Esophagus (tissue), 2 donors: ENCODE data around the gene CCDC88C. TPM values are rescaled to one million over a fixed set of nuclear protein-coding genes. Genes with fewer than 3 reads are reported as not detected.

Source experiments
- H3K27ac ChIP-seq, 2 donors: one replicate each; pipeline ENCODE4 v1.5.1; 2013; ENCODE audit warnings: low read depth in 2 of 2, mild to moderate bottlenecking in 2 of 2, inconsistent platforms in 1 of 2, low read length in 1 of 2, moderate library complexity in 1 of 2
- H3K27me3 ChIP-seq, 2 donors: one replicate each; pipeline ENCODE4 v1.6.1; 2013; ENCODE audit warnings: low read length in 2 of 2, control low read depth in 1 of 2, mild to moderate bottlenecking in 1 of 2; ENCODE audit not compliant: insufficient read depth in 2 of 2, control insufficient read depth in 1 of 2
- H3K36me3 ChIP-seq, 2 donors: one replicate each; pipeline ENCODE4 v1.6.1; 2013; ENCODE audit warnings: low read length in 1 of 2; ENCODE audit not compliant: control insufficient read depth in 2 of 2, insufficient read depth in 2 of 2
- H3K4me1 ChIP-seq, 2 donors: one replicate each; pipeline ENCODE4 v1.6.1; 2013; ENCODE audit warnings: low read length in 1 of 2; ENCODE audit not compliant: control insufficient read depth in 2 of 2, insufficient read depth in 2 of 2
- H3K4me3 ChIP-seq, 2 donors: one replicate each; pipeline ENCODE4 v1.5.1; 2013; ENCODE audit warnings: low read length in 2 of 2, mild to moderate bottlenecking in 2 of 2, low read depth in 1 of 2, moderate library complexity in 1 of 2
- H3K9me3 ChIP-seq, 2 donors: one replicate each; pipeline ENCODE4 v1.6.1; 2013; ENCODE audit warnings: mild to moderate bottlenecking in 2 of 2, low read depth in 1 of 2, low read length in 1 of 2, moderate library complexity in 1 of 2; ENCODE audit not compliant: control insufficient read depth in 2 of 2, insufficient read depth in 1 of 2
- whole genome bisulfite sequencing, 2 donors: extraction: QIAGEN DNeasy Blood & Tissue Kit; methylation state at CpG; one replicate each; pipeline ENCODE4 v1.1.7; 2013; 5-methylcytosine and 5-hydroxymethylcytosine counted together
- polyA plus RNA-seq, 2 donors: library from polyadenylated mRNA; stranded (reverse); fragments of 200-250 nt; gene quantifications; one replicate each; pipeline ENCODE4 v1.2.3, GENCODE V29; 2013
- donor health status: healthy with polysubstance abuse.
- donor health status: Bipolar disorder and iron deficiency.

Gene CCDC88C
- polyA plus RNA-seq, 2 donors, result 11.0 to 18.5 TPM

DNA sequence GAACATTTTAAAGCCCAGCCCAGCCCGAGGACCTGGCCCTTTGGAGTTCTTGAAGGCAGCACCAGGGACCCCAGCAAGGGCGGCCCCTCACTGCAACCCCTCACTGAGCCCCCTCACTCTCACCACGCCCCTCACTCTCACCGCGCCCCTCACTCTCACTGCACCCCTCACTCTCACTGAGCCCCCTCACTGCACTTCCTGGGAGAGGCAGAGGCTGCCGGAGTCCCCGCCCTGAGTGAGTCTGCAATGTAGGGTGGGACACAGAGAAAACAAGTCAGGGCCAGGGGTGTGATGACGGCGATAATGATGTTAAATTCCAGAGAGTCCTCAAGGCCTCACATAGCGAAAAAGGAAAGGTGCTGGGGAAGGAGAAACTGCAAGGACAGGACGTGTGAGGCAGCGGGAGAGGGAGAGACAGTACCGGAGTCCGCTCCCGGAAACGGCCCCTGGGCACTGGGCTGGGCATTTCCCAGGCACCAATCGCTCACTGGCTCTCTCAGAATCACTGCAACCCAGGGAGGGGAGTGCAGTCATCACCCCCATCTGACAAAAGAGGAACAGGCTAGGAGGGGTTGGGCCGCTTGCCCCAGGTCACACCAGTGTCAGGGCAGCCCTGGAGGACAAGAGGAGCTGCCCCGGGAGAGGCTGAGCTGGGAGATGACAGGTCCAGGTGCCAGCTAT, 24.9 kb downstream of the CCDC88C start:
- no peaks in the 10 kb centered on the region for H3K36me3 ChIP-seq
- peaks cover 10 to 22% of the 10 kb centered on the region in 2 donors for H3K4me1 ChIP-seq
- H3K9me3 ChIP-seq, result no peaks in the 10 kb centered on the region
- peak overlapping the region in 1 of 2 donors; percentile 30 for H3K4me3 ChIP-seq
- WGBS, 2 donors, result 44 to 54% methylated on average over 16 to 19 of the region's 19 CpGs
- H3K27me3 ChIP-seq, result no peaks in the 10 kb centered on the region
- H3K27ac ChIP-seq, result peak overlapping the region; percentile 53 to 77

DNA sequence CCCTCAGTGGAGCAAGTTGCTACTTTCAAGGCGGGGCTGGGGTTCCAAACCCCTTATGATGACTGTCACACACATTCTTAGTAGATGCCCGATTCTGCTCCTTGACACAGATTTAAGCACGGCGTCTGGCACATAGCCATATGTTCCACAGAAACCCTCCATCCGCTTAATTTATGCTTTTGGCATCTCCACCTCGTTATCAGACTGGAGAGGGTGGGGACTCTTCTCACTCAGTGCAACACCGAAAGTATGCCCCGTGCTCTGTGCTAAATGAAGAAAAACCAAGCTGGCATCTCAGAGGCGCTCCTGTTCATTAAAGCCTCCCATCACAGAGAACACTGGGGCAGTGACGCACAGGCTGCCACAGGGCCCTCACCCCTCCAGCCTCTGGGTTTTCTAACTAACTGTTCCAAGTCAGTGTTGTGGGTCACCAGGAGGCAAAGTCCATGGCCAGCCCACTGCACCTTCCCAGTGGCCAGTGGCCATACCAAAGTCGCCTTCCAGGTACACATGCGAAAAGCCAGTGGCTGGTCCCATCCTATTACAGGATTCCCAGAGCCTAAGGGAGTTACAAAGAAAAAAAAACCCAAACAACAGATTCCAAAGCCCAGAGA, 27.3 kb downstream of the CCDC88C start:
- Histone ChIP-seq H3K27ac (peak overlapping the region in 1 of 2 donors; percentile 40), H3K4me3 (no peak overlapping the region), H3K4me1 (peaks cover 11 to 20% of the 10 kb centered on the region in 2 donors), H3K9me3 (no peaks in the 10 kb centered on the region), H3K27me3 (no peaks in the 10 kb centered on the region), H3K36me3 (no peaks in the 10 kb centered on the region)
- WGBS, 2 donors, result 67% methylated on average over 12 of the region's 12 CpGs

DNA sequence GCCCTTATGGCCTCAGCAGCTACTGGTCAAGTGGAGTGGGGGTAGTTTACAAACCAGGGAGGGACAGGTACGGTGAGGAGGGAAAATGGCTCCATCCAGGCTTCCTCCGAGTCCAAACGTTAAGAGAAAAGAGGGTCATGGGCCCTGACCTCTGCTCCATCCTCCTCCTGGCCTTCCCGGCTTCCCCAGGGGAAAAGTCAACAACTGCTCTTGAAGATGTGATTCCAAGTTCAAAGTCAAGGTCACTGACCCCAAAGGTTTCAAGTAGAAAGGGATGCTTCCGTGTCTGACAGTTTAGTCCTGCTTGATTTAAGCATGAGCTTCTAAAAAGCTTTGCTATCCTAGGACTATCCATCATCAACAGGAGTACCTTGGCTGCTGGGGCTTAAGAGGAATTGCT, 28.5 kb downstream of the CCDC88C start:
- Histone ChIP-seq H3K27ac (peak overlapping the region in 1 of 2 donors; percentile 29), H3K36me3 (no peaks in the 10 kb centered on the region), H3K4me1 (peaks cover 9 to 19% of the 10 kb centered on the region in 2 donors), H3K27me3 (no peaks in the 10 kb centered on the region), H3K9me3 (no peaks in the 10 kb centered on the region), H3K4me3 (no peak overlapping the region)
- 80% methylated on average over 5 of the region's 5 CpGs for WGBS, 2 donors

DNA sequence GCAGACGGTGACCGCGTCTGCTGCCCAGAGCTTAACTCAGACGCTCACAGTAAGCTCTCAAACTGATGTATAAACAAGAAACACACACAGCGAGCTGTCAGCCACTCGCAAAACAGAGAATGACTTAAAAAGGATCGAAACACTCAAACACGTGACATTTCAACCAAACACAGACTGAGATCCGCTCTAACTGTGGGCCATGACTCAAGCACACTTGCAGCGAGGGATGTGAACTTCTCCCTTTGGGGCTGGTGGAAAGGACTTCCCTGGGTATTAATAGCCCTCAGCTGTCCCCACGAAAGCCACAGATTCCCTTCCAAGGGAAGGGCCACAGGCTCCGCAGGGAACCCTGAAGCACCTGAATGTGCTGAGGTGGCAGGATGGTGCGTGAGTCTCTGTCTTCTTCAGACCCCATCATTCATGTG, 29.1 kb downstream of the CCDC88C start:
- no peaks in the 10 kb centered on the region for H3K27me3 ChIP-seq
- no peaks in the 10 kb centered on the region for H3K36me3 ChIP-seq
- peaks cover 9 to 19% of the 10 kb centered on the region in 2 donors for H3K4me1 ChIP-seq
- H3K27ac ChIP-seq, result peak overlapping the region; percentile 22 to 53
- 66 to 69% methylated on average over 13 of the region's 13 CpGs for WGBS, 2 donors
- no peaks in the 10 kb centered on the region for H3K9me3 ChIP-seq
- no peak overlapping the region for H3K4me3 ChIP-seq

DNA sequence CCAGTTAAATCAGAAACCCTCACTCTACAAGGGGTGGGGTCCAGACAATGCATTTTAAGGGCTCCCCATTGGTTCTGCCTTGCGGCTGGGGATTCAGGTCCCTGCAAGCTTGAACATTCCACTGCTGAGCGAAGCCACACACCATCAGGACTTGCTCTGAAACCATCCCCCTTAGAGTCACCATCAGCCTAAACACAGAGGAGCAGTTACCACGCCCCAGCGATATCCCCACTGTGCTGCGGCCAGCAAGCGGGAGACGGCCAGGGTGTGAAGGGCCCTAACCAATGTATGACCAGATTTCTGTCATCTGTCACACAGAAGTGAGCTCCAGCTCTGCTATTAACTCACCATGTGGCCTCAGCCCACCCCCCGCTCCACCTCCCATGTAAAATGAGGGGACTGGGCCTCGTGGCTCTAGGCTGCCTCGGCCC, 29.7 kb downstream of the CCDC88C start:
- Histone ChIP-seq H3K27ac (peak overlapping the region; percentile 36 to 53), H3K4me1 (peaks cover 6 to 23% of the 10 kb centered on the region in 2 donors), H3K36me3 (no peaks in the 10 kb centered on the region), H3K4me3 (no peak overlapping the region), H3K27me3 (no peaks in the 10 kb centered on the region), H3K9me3 (no peaks in the 10 kb centered on the region)
- WGBS, 2 donors, result 50 to 76% methylated on average over 10 of the region's 10 CpGs

DNA sequence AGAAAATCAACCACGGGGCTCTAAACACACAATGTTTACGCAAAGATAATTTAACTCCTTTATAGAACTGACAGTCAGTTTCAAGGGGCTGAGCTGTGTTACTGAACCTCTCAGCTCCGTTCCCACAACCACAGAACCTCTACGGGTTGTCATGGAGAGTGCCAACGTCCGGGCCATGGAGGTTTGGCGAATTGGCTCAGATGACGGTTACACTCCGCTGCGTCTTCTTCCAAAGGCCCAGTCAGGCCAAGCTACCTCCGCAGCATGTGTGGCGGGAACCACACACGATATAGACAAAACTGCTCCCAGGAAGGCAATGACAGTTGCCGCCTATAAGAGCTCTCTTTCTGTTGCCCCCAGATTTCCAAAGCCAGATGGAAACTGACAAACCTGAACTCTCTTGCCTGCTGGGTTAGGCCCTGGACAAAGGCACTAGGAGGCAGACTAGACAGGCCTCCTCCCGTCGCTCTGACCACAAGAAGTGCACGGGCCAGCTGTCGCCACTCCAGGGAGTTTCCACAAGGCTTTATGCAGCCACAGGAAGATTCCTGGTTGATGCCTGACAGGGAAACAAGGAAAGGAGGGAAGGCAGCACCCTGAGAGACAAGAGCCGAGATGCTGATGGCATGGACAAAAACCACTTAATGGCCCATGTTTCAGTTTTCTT, 30.3 kb downstream of the CCDC88C start:
- Histone ChIP-seq H3K4me3 (no peak overlapping the region), H3K36me3 (no peaks in the 10 kb centered on the region), H3K4me1 (peaks cover 2 to 23% of the 10 kb centered on the region in 2 donors), H3K9me3 (no peaks in the 10 kb centered on the region), H3K27me3 (no peaks in the 10 kb centered on the region), H3K27ac (peak overlapping the region in 1 of 2 donors; percentile 53)
- 47 to 49% methylated on average over 19 of the region's 19 CpGs for WGBS, 2 donors

DNA sequence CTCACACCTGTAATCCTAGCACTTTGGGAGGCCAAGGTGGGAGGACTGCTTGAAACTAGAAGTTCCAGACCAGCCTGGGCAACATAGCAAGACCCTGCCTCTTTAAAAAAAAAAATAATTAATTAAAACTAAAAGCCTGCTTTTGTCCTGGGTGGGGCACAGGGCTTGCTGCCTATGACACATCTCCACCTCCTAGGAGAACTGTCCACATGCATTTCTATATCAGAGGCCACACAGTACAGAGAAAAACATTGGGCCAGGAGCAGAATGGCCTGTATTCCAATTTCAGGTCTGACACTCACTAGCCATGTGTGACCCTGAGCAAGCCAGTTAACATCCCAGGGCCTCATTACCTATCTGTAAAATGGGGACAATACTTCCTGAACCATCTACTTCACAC, 31.9 kb downstream of the CCDC88C start:
- H3K4me3 ChIP-seq, result no peak overlapping the region
- H3K4me1 ChIP-seq, result peaks cover 2 to 23% of the 10 kb centered on the region in 2 donors
- no peak overlapping the region for H3K27ac ChIP-seq
- no peaks in the 10 kb centered on the region for H3K27me3 ChIP-seq
- no peaks in the 10 kb centered on the region for H3K36me3 ChIP-seq
- H3K9me3 ChIP-seq, result no peaks in the 10 kb centered on the region

DNA sequence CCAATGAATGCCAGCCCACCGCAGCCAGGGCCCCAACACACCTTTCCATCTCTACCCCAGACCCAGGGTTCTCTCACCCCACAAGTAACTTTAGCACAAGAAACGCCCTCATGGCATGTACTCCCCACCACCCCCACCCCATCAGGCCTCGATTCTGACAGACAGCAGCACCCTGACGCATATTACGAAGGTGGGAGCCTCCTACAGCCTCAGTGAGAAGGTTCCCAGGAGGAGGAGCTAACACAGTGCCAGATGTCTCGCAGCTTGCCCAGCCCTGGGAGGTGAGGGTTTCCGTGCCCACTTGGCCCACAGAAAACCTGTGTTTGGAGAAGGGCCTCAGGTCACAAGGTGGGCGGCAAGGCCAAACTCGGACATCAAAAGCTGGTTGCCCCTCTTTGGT, 32.4 kb downstream of the CCDC88C start:
- no peaks in the 10 kb centered on the region for H3K36me3 ChIP-seq
- no peaks in the 10 kb centered on the region for H3K9me3 ChIP-seq
- no peak overlapping the region for H3K4me3 ChIP-seq
- H3K4me1 ChIP-seq, result peaks cover 2 to 23% of the 10 kb centered on the region in 2 donors
- H3K27ac ChIP-seq, result no peak overlapping the region
- no peaks in the 10 kb centered on the region for H3K27me3 ChIP-seq
- 91% methylated on average over 9 of the region's 9 CpGs for whole genome bisulfite sequencing, 2 donors

DNA sequence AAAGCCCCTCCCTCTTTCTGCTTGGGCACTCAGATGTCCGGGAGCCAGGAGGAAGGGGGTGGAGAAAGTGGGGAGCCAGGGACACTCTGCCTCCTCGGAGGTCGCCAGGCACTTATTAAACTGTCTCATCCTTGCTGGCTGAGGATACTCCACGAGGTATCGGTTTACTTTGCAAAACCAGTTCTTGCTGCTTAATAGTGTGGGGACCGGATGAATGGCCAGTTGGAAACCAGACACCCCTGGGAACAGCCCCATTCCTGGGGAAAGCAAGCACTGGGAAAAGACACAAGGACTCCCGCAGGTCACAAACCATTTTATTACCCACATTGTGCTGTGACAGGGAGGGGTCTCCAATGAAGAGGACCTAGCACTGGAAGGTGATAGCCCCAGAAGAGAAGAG, 34.2 kb downstream of the CCDC88C start:
- Histone ChIP-seq H3K4me1 (peaks cover 2 to 23% of the 10 kb centered on the region in 2 donors), H3K9me3 (no peaks in the 10 kb centered on the region), H3K36me3 (no peaks in the 10 kb centered on the region), H3K27ac (peak overlapping the region in 1 of 2 donors; percentile 7), H3K27me3 (no peaks in the 10 kb centered on the region), H3K4me3 (no peak overlapping the region)
- WGBS, 2 donors, result 43 to 52% methylated on average over 7 of the region's 7 CpGs
